Panc1 (cell line): ENCODE data around the gene CLEC16A.

Experiments
- CTCF ChIP-seq: fragments of 450-650 bp; IDR thresholded peaks from 2 replicates; pipeline ENCODE4 v1.5.1; 2017; ENCODE audit warnings: mild to moderate bottlenecking
- POLR2AphosphoS5 ChIP-seq: IDR thresholded peaks from 2 replicates; pipeline ENCODE4 v1.6.1; 2012; ENCODE audit warnings: mild to moderate bottlenecking, low read depth, low read length, moderate library complexity
- REST ChIP-seq, 2 experiments: IDR thresholded peaks; 2 replicates each; pipeline ENCODE4 v1.6.1; 2011 to 2012; ENCODE audit warnings: low read depth in 2 of 2, control low read depth in 1 of 2, low read length in 1 of 2, mild to moderate bottlenecking in 1 of 2, moderate library complexity in 1 of 2; ENCODE audit not compliant: insufficient read depth in 1 of 2
- TCF7L2 ChIP-seq: IDR thresholded peaks from 2 replicates; pipeline ENCODE4 v1.6.1; 2011; ENCODE audit warnings: mild to moderate bottlenecking, low read depth, low read length, inconsistent platforms

GRCh38 chr16:11074131-11074530, 129.8 kb downstream of the CLEC16A start:
- TF ChIP-seq CTCF (no peak), POLR2AphosphoS5 (no peak), REST (IDR thresholded peaks at IDR 0.05; ENCODE audit: insufficient read depth in 1 of 2, low read depth in 2 of 2, low read length in 1 of 2) (no peak), TCF7L2 (no peak)
